Prostate gland (tissue), 2 donors: ENCODE data around the gene SPECC1.

Experiments used
- CTCF ChIP-seq, 4 experiments: fragments of 200-600 bp in 2 of 4; fragments of 450-650 bp in 2 of 4; sonication (generic) in 2 of 4; IDR thresholded peaks; 1 replicate in 3 of 4; 2 replicates in 1 of 4; pipeline ENCODE4 v1.5.1; 2016 to 2019; ENCODE audit warnings: antibody characterized with exemption in 4 of 4, mild to moderate bottlenecking in 2 of 4, moderate library complexity in 2 of 4
- POLR2AphosphoS5 ChIP-seq: sonication (generic); formaldehyde crosslinking; IDR thresholded peaks from one replicate; pipeline ENCODE4 v1.6.1; 2017; ENCODE audit warnings: antibody characterized with exemption

- no peak for TF ChIP-seq POLR2AphosphoS5
- no peak for TF ChIP-seq CTCF (IDR thresholded peaks at IDR 0.05)
These were observed 116.6 kb downstream of the SPECC1 start for GRCh38 chr17:20125724-20126123.
